HG03135 (cell line): ENCODE measurements around the gene RUNX2.

Experiments used
- ATAC-seq: cut with Tn5 transposase; IDR thresholded peaks from one replicate; pipeline ENCODE4 v1.9.1; 2021; ENCODE audit warnings: mild to moderate bottlenecking, moderate library complexity; ENCODE audit not compliant: unreplicated experiment

Gene RUNX2

GRCh38 chr6:45576648-45577624, 248.8 kb downstream of the RUNX2 start:
- ATAC-seq = no peak

DNA sequence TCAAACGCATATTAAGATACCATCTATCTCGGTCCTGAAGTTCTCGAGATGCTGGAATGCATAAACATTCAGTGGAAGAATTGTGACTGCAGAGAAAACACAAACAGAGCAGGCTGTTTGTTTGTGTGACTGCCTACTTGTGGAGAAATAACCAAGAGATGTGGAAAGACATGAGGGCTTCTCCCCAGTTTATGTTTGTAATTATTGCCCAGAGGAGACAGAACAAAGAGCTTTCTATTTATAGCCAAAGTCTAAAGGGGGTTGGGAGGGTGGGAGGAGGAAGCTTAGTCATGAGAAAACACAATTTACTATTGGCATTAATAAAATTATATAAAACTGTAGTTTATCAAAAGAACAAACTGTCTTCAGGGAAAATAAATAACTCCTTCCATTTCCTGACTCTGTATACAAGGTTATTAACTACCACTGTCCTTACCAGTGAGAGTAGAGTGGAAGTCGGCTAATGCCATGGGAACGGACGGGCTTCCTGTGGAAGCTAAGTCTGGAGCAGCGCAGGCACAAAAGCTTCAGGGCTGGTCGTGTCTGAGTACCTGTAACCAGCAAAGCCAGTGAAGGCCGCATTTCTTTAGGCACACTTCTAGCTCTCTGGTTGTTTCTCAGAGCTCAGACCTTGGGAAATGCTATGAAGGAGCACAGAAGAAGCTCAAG, 249.8 kb downstream of the RUNX2 start:
- ATAC-seq = no peak

GRCh38 chr6:45584127-45584526, 256.0 kb downstream of the RUNX2 start:
- ATAC-seq = no peak

DNA sequence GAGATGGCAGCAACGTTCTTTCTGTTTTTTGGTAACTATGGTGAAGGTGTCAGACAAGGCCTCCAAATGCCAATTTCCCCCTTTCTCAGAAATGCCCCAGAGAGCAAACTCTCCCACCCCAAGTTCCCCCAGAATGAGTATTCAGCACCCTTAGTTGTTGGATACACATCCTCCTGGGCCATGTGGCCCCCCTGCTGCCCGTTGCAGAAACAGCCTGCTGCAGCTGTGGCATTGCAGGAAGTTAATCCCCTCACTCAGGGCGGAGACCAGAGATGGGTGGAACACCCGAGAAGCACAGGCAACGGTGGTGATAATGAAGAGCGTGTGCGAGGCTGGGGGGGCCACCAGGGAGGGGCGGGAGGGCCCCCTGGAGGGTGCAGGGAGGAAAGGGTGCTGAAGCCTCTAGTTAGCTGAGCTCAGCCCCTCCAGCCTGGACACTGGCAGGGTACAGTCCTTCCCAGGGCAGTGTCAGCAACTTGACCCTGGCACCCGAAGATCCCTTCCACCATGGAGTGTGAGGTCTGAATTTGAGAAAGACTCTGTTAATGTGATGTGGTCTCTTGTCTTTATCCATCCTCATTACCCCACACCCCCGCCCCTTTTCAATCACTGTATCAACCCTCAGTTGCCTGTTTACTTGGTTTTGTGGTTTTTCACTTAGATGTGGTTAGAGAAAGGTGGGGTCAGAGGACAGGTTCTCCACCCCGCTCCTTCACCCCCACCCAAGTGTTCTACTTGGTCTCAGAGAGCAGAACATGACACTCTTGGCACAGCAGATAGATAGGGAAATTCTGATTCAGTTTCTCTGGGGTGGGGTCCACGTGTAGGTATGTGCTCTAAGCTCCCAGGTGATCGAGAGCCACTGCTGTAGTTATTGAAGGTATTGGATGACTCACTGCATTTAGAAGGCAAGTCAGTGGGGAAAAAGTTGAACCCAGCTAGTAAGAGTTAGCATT, 258.4 kb downstream of the RUNX2 start:
- ATAC-seq = no peak

GRCh38 chr6:45587229-45588060, 259.3 kb downstream of the RUNX2 start:
- ATAC-seq = no peak

GRCh38 chr6:45589367-45589766, 261.2 kb downstream of the RUNX2 start:
- no peak for ATAC-seq

GRCh38 chr6:45590226-45590625, 262.1 kb downstream of the RUNX2 start:
- ATAC-seq = no peak

- ATAC-seq = no peak
Measured at GRCh38 chr6:45590696-45591184, 262.6 kb downstream of the RUNX2 start.

DNA sequence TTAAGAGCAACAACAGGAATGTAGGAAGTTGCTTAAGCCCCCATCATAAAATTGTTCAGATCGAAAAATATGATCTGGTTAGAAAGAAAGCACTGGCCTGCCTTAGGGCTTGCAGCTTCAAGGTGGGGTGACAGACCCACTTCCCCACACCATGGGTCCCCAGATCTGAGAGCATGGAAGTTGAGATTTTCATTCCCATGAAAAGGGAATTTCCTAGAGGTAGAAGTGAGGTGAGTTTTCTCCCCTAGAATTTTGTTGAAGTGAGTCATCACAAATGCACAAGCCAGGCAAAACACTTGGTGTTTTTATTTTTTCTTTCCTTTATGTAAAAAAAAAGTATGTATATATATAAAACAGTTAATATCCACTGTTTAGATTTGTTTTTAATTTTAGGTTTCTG, 263.2 kb downstream of the RUNX2 start:
- ATAC-seq = no peak

DNA sequence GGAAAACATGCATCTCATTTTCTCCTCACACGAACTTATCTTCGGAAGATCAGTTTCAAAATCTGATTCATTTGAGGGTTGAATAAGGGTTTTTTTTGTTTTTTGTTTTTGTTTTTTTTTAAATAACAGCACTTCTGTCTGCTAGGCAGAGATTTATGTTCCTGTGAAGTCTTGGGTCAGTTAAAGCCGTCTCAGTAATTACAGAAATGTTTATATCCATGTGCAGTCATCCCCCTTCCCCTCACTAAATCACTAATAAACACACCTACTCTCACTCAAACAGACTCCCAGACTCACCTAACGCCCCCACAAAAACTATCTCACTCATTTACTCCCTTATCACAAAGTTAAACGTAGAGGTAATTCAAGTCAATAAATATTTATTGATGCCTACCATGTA, 263.8 kb downstream of the RUNX2 start:
- no peak for ATAC-seq

DNA sequence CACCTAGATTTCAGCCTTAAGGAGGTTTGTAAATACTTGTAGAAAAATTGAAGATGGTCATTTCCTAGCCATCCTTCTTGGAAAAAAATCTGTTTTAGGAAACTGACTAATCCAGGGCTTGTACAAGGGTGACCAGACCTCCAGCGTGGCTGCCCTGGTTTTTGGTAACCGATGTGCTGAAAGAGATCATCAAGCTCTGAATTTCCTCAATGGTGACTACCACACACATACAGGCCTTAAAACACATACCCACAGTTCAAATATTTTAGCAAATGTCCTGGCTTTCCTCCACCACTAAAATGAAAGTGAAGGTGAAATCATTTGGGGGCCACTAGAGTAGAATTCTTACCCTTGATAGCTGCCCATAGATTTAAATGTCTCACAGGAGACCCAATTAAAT, 264.9 kb downstream of the RUNX2 start:
- no peak for ATAC-seq

GRCh38 chr6:45595010-45595851, 267.1 kb downstream of the RUNX2 start:
- no peak for ATAC-seq

DNA sequence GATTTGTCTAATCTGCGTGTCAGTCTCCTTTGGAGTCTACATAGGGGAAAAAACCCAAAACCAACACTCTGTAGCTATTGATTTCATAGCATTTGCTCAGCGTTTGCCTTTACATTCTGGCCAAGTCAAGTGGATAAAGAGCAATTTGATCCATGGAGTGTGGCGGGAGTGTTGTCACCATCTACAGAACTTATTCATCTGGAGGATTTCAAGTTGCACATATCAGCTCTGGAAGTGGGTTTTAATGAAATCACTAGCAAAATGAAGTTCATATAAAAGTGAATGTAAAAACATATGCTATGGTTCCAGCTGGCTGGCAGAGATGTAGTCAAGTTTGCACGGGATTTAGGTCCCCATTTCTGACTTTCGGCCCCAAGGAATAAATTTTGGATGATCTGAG, 269.3 kb downstream of the RUNX2 start:
- ATAC-seq = no peak

DNA sequence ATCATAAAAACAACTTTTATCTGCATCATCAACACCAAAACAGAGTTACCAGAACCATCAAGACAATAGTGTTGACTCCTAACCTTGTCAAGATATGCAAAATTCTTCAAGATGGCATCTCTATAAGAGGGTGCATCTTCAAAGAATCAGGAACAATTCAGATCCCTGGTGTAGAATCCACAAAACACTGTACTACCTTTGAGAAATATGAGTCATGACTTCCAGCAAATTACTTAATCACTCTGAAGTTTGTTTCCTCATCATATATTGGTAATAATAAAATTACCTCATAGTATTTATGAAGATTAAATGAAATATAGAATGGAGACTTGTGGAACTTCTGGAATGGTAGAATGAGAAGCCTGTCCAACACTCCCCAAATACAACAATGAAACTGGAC, 270.9 kb downstream of the RUNX2 start:
- no peak for ATAC-seq

GRCh38 chr6:45605971-45606370, 277.8 kb downstream of the RUNX2 start:
- no peak for ATAC-seq

DNA sequence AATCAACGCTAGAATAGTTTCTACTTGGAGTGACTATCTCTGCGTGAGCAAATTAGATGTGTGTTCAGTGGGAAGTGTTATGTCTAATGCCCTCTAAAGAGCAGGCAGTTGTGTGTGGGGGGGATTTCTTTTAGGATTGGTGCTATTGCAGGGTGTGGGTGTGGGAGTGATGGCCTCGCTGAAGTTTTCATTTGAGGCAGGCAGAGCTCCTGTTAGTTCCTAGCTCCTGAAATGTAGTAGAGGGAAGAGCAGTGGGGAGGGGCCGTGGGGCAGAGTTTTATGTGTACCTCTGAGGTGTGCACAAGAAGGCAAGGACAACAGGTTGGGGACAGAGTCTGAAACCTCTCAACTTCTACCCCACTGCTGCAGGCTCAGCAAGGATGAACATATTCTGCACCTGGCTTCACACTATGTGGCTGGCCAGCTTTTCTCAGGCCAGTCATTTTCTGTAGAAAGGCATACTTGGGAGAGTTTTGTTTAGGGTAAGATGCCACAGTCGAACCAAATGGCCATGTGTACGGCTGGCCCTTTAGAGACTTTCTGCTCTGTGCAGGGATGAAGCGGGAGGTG, 278.8 kb downstream of the RUNX2 start:
- ATAC-seq = no peak

GRCh38 chr6:45607798-45608197, 279.7 kb downstream of the RUNX2 start:
- ATAC-seq = no peak

DNA sequence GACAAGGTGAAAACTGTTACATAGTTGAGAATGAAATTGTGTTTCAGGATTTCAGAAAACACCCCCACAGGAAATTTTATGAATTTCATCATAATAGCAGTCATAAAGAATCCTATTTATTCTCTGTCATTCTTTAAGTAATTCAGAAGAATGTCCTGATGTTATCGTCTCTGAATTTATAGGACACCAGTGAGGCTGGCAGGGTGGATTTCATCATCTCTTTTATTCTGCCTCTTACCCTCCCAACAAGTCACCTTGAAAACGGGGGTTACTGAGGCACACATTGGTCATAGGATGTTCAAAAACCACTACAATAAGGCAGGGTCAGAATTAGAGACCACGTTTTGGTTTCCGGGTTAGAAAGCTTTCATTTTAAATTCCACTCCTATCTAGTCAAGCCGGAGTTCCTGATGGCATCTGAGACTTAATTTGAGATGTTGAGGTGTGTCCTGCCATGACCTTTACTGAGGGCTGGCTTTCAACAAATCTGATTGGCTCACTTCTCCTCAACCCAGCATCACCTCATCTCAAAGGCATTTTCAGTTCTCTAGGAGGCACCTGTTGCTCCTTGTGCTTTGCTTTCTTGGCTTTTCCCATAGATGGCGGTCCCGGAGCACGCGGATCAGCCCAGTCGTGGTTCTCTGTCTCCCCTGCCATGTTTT, 280.3 kb downstream of the RUNX2 start:
- no peak for ATAC-seq
